HG02763 (cell line): Measurements from ENCODE around the gene DUSP22.

ENCODE experiments used
- ATAC-seq: cut with Tn5 transposase; IDR thresholded peaks from one replicate; pipeline ENCODE4 v1.9.1; 2021; ENCODE audit warnings: mild to moderate bottlenecking, moderate library complexity; ENCODE audit not compliant: unreplicated experiment

DUSP22 gene

GRCh38 chr6:349491-349921 is 57.2 kb downstream of the DUSP22 start:
- ATAC-seq, result no peak

- ATAC-seq, result no peak
These were observed 58.1 kb downstream of the DUSP22 start for GRCh38 chr6:350371-350770.

DNA sequence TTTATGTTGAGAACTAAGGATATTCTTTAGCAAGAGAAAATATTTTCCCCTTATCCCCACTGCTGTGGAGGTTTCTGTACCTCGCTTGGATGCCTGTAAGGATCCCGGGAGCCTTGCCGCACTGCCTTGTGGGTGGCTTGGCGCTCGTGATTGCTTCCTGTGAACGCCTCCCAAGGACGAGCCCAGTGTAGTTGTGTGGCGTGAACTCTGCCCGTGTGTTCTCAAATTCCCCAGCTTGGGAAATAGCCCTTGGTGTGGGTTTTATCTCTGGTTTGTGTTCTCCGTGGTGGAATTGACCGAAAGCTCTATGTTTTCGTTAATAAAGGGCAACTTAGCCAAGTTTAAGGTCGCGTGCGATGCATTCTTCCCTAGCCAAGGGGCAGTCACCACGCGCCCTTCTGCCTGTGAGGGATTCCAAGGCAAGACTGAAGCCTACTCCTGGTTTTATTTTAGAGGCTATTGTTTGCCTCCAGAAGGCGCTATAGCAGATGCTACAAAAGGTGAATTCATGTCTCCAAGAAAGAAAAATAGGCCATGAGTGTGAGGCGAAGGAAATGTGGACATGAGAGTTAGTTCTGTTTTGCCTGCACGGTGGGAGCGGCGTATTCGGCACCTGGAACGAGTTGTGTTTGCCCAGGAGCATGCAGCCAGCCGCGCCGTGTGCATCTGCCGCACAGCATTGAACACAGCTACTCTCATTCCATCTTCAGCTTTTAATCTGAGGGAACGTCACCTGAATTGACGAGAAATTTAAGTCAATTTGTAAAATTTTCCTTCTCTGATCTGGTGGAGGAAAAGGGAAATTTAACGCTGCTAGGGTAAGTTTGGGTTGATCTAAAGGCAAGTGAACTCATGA is 59.0 kb downstream of the DUSP22 start:
- ATAC-seq, result no peak

DNA sequence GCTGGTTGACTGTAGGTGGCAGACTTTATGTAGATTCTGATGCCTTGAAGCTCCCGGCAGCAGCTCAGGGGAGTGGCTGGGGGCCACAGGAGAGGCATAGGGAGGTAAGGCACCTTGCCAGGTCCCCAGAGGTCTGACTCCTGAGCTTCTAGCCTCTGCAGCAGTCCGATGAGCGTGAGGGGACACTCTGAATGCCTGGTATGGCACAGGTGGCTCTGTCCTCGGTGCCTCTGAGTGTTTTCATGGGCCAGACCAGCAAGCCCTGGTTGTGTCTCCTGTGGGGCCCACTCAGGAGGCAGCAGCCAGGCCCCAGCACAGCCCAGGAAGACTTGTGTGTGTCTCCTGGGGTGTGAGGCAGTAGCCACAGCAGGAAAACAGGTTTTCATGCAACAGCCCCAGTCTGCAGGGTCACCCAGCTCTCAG is 59.6 kb downstream of the DUSP22 start:
- no peak for ATAC-seq

DNA sequence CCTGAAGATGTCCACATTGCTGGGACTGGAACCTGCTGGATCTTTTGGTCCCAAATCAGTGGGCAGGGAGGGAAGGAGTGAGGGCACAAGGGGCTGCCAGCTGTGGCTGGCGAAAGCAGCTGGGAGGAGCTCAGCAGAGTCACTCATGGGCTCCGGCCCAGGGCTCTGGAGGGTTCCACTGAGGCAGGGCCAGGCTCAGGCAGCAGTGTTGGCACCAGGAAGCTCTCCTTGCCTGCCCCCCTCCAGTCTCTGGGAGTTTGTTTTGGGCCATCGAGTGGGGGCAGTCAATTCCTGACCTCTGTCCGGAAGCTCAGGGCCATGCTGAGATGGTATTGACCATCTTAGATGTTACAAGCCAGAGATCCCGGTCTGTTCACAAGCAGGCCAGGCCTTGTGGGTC is 60.2 kb downstream of the DUSP22 start:
- ATAC-seq, result no peak

DNA sequence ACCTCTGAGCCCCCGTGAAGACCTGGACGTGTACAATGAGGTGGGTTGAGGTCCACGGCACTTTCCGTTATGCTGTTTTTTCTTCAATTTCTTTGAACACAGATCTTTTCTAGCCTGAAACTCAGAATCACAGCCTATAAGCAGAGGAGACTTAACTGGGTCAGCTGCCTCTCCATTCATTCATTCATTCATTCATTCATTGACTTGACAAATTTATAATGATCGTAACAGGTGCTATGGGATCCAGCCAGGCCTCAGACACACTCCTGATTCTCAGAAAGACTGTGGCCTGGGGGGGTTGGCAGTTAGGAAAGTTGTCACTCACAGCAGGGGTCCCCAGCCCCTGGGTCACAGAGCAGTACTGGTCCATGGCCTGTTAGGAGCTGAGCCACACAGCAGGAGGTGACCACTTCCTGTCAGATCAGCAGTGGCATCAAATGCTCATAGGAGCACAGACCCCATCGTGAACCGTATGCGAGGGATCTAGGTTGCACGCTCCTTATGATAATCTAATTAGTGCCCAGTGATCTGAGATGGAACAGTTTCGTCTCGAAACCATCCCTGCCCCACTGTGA is 60.7 kb downstream of the DUSP22 start:
- no peak for ATAC-seq

DNA sequence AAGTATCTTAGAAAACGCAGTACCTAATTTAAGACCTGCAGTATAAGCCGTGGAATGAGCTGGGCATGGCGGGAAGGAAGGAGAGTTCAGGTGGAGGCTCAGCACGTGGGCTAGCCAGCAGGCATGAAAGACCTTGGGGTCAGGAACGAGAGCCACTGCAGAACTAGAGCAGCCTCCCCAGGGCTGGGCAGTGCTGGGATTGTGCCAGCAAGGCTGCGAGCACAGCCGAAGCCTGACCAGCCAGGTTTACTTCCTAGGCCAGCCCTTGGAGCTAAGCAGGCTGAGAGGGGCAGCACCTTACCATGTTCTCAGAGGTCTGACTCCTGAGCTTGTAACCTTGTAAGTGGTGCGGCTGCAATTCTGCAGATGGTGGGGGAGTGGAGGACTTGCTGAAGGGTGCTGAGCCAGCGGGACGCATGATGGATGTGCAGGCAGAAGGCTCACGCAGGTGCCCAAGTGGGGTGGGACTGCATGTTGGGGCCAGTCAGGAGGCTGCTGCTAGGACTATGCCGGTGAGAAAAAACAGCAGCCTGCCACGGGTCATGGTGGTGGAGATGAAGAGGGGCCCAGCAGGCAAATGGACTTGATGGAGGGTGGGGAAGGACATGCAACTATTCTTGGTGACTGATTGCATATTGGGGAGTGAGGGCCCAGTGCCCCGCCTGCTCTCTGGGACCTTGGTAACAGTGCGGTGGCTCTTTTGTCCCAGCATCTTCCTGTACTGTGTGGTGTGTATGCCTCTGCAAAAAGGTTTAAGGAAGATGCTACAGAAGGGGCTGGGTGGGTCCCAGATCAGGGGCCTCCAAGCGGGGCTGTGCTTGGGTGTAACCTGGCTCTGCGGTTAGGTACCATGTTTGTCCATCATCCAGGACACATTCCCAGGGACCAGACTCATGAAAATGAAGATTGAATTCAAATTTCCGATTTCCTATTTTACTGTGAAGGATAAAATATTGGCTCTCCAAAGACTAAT is 61.6 kb downstream of the DUSP22 start:
- ATAC-seq, result no peak

GRCh38 chr6:354631-355280 is 62.5 kb downstream of the DUSP22 start:
- no peak for ATAC-seq

GRCh38 chr6:355373-356208 is 63.3 kb downstream of the DUSP22 start:
- ATAC-seq, result no peak

DNA sequence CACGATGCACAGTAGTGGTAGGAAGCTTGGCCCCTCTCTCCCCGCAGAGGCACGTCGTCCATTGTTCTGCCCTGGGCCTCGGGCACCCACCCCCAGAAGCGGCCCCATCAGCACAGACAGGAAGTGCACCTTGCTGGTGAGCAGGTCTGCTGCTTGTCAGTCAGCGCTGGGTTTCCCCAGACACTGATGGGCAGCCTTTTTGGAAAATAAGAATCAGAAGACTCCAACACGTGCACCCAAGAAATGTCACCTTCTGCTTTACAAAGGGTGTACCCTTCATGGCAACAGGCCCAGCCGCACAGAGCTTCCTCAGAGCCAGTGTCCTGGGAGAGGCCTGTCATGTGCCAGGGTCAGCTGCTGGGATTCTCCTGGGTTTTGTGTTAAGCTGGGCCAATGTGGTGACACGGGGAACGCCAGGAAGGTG is 64.6 kb downstream of the DUSP22 start:
- peak; percentile 44 for ATAC-seq

DNA sequence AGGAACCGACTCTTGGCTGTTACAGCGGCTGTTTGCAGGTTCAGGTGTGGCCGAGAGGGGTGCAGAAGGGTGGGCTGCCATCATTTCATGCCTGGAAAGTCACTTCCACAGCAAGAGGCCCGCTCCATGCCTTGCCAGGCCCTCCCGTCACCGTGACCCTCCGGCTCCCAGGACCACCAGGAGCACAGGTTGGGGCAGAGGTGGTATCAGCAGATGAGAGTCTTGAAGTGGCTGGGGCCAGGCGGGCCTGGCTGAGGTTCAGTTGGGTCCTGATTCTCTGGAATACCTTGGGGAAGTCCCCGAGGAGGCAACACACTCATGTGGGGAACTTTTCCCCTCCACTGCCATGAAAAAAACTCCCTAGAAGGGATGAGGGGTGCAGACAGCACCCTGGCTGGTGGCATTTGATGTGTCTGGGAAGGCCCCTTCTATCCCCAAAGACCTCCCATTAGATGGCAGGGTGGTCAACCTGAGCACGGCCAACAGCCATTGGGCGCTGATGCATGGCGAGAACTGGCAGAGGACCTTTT is 65.0 kb downstream of the DUSP22 start:
- no peak for ATAC-seq

DNA sequence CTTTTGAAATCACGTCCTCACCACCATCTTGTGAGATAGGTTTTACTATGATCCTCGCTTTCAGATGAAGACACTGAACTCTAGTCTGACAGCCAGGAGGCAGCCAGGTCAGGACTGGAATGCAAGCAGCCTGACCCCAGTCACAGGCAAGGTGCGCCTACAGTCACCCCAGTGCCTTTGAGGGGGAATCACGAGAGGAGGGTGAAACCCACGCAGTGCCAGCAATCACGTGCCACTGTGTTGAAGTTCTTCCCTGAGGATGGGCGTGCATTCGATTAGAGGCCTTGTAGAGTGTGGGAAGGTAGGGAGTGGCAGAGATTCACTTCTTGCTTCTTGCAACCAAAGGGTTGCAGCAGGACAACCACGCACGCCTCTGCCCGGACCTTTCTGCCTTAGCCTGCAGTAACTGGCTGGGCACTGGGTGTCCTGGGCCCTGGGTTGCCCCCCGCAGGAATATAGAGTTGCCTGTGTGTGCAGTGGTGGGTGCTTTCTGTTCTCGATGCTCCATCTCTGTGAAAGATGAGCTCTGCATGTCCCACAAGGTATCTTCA is 65.6 kb downstream of the DUSP22 start:
- no peak for ATAC-seq

DNA sequence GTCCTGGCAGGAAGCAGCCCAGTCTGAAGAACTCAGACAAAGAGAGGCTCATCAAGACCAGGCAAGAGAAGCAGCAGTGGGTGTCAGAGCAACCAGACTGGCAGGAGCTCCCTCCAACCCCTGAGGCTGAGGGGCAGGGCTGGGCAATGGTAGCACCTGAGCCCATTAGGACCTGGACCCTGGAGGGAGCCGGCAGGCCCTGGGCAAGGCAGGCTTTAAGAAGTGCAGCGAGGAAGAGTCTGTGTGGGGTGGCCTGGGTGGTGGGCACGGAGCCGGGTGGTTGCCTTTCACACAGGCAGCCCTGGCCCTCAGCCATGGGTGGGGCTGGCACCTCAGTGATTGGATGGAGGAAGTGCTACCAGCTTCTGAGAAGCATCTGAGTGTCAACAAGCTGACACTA is 66.1 kb downstream of the DUSP22 start:
- ATAC-seq, result no peak

DNA sequence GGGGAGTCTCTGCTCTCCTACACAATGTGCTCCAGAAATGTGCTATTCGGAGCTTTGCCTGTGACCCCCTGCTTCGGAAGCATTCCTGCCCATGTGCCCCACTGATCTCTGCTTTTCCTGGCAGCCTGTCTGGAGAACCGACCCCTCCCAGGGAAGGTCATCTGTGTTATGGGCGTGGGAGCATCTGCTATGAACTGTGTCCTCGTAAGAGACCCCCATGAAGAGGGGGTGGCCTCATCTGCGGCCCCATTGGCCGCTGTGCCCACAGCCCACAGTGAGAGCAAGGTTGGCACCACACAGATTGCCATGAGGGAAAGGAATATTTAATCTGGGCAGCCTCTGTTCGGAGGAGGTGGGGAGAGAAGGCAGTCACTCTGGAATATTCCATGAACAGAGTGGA is 66.6 kb downstream of the DUSP22 start:
- no peak for ATAC-seq

- ATAC-seq, result no peak
These were observed 67.2 kb downstream of the DUSP22 start for GRCh38 chr6:359261-360035.

GRCh38 chr6:360349-360748 is 68.1 kb downstream of the DUSP22 start:
- no peak for ATAC-seq

GRCh38 chr6:360764-361373 is 68.6 kb downstream of the DUSP22 start:
- ATAC-seq, result no peak
